HUES64 (cell line): ENCODE measurements around the gene STK38L.
"Not testable (repeated sequence)": the region's sequence is repeated elsewhere in the genome, so short reads cannot be mapped to it uniquely, and the experiment has no call there.

Experiments
- H3K27ac ChIP-seq: 2 replicates; pipeline ENCODE4 v1.7.0; 2013; ENCODE audit warnings: low read depth, low read length, inconsistent platforms
- H3K27me3 ChIP-seq: 2 replicates; pipeline ENCODE4 v1.6.1; 2013; ENCODE audit warnings: mild to moderate bottlenecking, low read length; ENCODE audit not compliant: insufficient read depth
- H3K36me3 ChIP-seq: 2 replicates; pipeline ENCODE4 v1.6.1; 2013; ENCODE audit warnings: mild to moderate bottlenecking, low read length; ENCODE audit not compliant: insufficient read depth
- H3K4me1 ChIP-seq: 2 replicates; pipeline ENCODE4 v1.6.1; 2013; ENCODE audit warnings: mild to moderate bottlenecking, low read length, moderate library complexity; ENCODE audit not compliant: insufficient read depth
- H3K4me3 ChIP-seq: 2 replicates; pipeline ENCODE4 v1.5.1; 2013; ENCODE audit warnings: mild to moderate bottlenecking, low read length, moderate library complexity
- H3K9ac ChIP-seq: 2 replicates; pipeline ENCODE4 v1.6.1; 2013; ENCODE audit warnings: mild to moderate bottlenecking, low read depth, low read length
- H3K9me3 ChIP-seq: 2 replicates; pipeline ENCODE4 v1.6.1; 2013; ENCODE audit warnings: low read depth, low read length; ENCODE audit not compliant: insufficient read depth
- whole genome bisulfite sequencing: fragments of 150-250, 120-280 bp; methylation state at CpG from one replicate; pipeline ENCODE4 v1.1.7; 2013; ENCODE audit warnings: missing lambda C conversion rate; 5-methylcytosine and 5-hydroxymethylcytosine counted together

Gene STK38L

DNA sequence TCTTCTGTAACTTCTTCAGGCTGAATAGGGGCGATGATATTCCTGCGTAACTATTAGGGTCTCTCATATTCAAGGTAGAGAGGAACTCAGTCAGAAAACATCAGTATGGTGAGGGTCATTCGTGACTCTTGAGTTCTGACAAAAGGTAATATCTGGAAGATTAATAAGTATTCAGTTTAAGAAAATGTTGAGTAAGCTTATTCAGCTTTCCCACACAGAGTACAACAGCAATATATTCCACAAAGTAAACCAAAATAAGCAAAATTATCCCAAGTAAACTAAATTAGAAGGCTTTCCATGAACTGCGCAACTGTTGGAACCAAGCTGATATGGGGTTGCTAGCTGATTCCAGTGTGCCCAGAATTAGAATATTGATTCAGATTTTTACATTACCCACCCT is 12.7 kb upstream of the STK38L start:
- not testable (repeated sequence) for H3K4me3 ChIP-seq, H3K36me3 ChIP-seq, H3K4me1 ChIP-seq, H3K27me3 ChIP-seq, H3K9me3 ChIP-seq, H3K27ac ChIP-seq, H3K9ac ChIP-seq
- 87% methylated on average over 4 of the region's 4 CpGs for WGBS

DNA sequence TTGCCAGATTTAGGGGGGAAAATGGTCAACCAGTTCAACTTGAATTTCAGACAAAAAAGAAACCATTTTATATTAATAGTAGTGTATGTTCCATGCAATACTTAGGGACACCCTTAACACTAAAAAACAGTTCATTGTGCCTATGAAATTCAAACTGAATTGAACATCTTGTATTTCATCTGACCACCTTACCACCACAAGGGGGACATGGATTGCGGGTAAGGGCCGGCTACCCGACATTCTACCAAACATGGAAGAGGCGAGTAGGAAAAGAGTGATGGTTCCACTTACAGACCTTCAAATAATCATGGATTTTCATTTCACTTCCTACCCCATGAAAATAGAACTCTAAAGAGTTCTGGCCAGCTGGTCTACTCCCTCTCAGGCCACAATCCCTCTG is 10.3 kb upstream of the STK38L start:
- Histone ChIP-seq H3K4me3 (no peak overlapping the region), H3K9me3 (no peaks in the 10 kb centered on the region), H3K36me3 (no peaks in the 10 kb centered on the region), H3K27me3 (no peaks in the 10 kb centered on the region), H3K9ac (no peak overlapping the region), H3K27ac (no peak overlapping the region), H3K4me1 (no peaks in the 10 kb centered on the region)
- 72% methylated on average over 4 of the region's 4 CpGs for WGBS

DNA sequence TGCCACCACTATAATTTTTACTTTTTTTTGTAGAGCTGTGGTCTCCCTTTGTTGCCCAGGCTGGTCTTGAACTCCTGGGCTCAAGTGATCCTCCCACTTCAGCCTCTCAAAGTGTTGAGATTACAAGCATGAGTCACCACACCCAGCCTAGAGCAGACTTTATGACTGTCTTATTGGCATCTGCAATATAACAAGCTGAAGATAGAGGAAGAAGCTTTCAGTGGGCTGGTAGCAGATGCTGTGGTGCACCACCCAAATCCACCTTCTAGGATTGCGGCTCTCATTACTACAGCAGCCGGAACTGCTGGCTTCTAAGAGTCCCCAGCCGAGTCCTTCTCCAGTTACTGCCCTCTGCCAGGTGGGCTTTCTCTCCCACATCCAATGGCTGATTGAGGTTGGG is 7.6 kb upstream of the STK38L start:
- Histone ChIP-seq H3K27me3 (no peaks in the 10 kb centered on the region), H3K4me3 (no peak overlapping the region), H3K4me1 (no peaks in the 10 kb centered on the region), H3K9ac (no peak overlapping the region), H3K36me3 (no peaks in the 10 kb centered on the region), H3K27ac (no peak overlapping the region), H3K9me3 (no peaks in the 10 kb centered on the region)
- 95% methylated on average over 3 of the region's 3 CpGs for WGBS

DNA sequence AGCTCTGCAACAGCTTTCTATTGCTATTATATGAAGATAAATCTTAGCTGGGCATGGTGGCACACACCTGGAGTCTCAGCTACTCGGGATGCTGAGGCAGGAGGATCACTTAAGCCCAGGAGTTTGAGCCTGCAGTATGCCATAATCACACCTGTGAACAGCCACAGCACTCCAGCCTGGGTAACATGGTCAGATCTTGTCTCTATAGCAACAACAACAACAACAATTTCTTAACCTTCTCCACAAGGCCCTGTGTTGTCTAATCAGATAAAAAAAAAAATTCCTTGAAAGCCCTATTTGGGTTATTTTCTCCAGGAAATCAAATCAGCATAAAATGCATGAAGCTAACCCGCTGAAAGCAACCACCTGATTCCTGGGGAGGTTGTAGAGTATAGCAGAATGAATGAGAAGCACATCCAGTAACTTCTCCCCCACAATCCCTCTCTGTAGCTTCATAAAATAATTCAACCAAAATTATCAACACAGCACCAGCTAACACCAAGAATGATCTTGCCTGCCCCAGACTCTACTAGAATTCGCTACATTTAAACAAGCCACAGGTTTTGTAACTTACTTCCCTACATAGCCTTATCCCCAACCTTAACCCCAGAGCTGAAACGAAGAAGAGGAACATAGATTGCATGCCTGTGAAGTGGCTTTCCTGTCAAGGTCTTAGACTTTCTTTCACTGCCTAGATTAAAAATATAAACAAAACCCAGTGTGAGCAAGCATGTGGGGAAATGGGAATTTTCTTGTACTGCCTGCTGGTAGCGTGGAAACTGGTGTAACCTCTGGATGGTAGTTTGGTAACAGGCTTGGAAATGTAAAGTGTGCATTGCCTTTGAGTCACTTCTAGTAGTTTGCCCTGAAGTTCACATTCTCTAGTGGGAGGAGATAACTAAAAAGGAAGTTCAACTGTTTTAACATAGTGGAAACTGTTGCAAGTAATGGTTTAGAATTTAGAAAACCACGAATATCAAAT is 6.0 kb upstream of the STK38L start:
- no peak overlapping the region for H3K27ac ChIP-seq
- no peaks in the 10 kb centered on the region for H3K4me1 ChIP-seq
- H3K9me3 ChIP-seq = no peaks in the 10 kb centered on the region
- H3K9ac ChIP-seq = no peak overlapping the region
- 92% methylated on average over 5 of the region's 6 CpGs for whole genome bisulfite sequencing
- no peaks in the 10 kb centered on the region for H3K36me3 ChIP-seq
- H3K4me3 ChIP-seq = no peak overlapping the region
- no peaks in the 10 kb centered on the region for H3K27me3 ChIP-seq

DNA sequence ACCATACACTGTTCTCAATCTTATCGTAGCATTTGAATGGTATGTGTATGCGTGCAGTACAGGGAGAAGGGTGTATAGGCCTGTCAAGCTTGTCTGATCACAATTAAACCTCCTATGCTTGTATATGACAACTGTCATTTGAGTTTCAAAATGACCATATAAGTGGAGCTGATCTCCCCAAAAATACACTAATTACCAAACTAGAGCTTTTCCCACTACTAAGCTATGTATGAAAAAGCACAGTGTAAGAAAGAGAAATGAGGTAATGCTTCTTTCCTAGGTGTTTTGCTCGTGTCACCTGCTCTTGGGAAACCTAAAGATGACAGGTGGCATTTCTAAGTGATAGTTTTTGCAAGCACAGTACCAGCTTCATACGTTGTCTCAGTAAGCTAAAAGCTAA is 1.1 kb upstream of the STK38L start:
- H3K9me3 ChIP-seq = no peaks in the 10 kb centered on the region
- no peak overlapping the region for H3K27ac ChIP-seq
- no peak overlapping the region for H3K4me3 ChIP-seq
- no peaks in the 10 kb centered on the region for H3K27me3 ChIP-seq
- no peaks in the 10 kb centered on the region for H3K36me3 ChIP-seq
- 86% methylated on average over 4 of the region's 4 CpGs for WGBS
- peaks cover 13% of the 10 kb centered on the region for H3K4me1 ChIP-seq
- H3K9ac ChIP-seq = no peak overlapping the region

DNA sequence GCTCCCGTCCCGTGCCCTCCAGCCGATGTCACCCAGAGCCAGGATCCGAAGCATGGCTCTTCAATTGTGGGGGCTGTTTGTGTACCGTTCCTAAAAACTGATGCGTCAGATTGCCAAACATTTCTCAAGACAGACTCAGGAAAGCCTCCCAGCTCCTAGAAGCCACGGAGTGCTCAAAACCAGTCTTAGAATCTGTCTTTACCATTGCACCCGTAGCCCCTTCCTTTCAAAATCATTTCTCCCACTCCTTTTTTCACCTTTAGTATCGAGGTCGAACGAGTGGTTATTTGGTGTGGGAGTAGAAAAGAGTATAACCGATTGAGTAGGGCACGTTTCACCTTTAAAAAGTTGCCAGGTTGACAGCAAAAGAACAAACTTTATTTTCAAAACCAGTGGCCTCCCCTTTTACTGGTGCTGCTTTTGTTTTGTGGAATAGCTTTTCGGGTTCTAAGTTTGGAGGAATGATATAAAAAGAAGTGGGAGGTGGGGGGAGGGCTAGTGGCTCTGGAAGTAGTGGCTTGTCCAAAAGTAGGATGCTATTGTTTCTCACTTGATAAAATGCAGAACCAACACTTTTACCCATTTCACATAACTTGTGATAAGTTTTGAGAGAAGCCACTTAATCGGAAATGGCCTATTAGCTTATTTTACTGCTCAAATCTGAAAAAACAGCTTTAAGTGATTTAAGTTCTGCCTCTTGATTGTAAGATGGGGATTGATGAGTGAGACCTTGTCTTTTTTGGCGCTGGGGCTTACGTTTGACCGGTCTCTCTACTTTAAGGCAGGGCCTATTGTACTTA is 803 bp downstream of the STK38L start:
- H3K4me3 ChIP-seq = peak overlapping the region; percentile 90

DNA sequence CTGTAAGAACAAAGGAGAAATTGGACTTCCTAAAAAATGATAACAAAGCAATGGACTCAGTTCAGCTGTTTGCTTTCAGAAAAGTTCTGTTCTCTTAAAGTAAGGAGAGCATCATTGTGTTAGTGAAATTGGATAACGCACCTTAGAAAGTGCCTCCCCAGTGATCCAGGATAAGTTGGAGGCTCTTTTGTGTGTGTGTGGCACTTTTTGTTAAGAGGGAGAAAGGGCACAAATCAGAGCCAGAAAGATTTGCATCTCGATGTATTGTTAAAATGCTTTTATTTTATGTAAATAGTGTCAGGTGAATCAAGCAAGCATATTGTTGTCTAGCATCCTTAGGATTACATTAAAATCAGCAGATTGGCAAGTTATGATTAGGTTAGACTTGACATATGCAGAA is 2.1 kb downstream of the STK38L start:
- H3K4me1 ChIP-seq = peaks cover 13% of the 10 kb centered on the region
- peak overlapping the region; percentile 90 for H3K4me3 ChIP-seq
- H3K27ac ChIP-seq = no peak overlapping the region
- no peaks in the 10 kb centered on the region for H3K27me3 ChIP-seq
- H3K9ac ChIP-seq = no peak overlapping the region
- WGBS = 90% methylated on average over 2 of the region's 2 CpGs
- H3K9me3 ChIP-seq = no peaks in the 10 kb centered on the region
- H3K36me3 ChIP-seq = no peaks in the 10 kb centered on the region

More for the DNA sequence above, 803 bp downstream of the STK38L start:
- Histone ChIP-seq H3K27ac (peak overlapping the region; percentile 61; the same call in 1 of the 2 replicates), H3K36me3 (no peaks in the 10 kb centered on the region), H3K4me1 (peaks cover 13% of the 10 kb centered on the region), H3K27me3 (no peaks in the 10 kb centered on the region), H3K9me3 (no peaks in the 10 kb centered on the region), H3K9ac (peak overlapping the region; percentile 91)
- WGBS = 14% methylated on average over 15 of the region's 18 CpGs

DNA sequence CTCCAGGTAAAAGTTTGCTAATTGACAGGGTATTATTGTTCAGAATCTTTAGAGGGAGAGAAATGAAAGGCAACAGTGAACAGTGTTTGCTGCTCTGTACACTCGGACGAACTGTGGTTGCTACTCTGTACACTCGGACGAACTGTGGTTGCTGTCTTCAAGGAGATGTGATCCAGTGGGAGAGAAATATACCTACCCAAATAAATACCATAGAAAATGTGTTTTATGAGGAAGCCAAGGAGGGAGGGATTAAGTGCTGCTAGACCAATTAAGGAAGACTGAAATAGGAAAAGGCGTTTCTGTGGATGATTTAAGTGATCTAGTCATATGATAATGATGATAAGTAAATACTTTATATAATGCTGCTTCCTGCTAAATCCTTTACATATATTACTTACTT is 2.7 kb downstream of the STK38L start:
- H3K36me3 ChIP-seq = no peaks in the 10 kb centered on the region
- H3K9me3 ChIP-seq = no peaks in the 10 kb centered on the region
- no peak overlapping the region for H3K27ac ChIP-seq
- no peak overlapping the region for H3K9ac ChIP-seq
- H3K27me3 ChIP-seq = no peaks in the 10 kb centered on the region
- no peak overlapping the region for H3K4me3 ChIP-seq
- 93% methylated on average over 4 of the region's 5 CpGs for WGBS
- peaks cover 13% of the 10 kb centered on the region for H3K4me1 ChIP-seq

DNA sequence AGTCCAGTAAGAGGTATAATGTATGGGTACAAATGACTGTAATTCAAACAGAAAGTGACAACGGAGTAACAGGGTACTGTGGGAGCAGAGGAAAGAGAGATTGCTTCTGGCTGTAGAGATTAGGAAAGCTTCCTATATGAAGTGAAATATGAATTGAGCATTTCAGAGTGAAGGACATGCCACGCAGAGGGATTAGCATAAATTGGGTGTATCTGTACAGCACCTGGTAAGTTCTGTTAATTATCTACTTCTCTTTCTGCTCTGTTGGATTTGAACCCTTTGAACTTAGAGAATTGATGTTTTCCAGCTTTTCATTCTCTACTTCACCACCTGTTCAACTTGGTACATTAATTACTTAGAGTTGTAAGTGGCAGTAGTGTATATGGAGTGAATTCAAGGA is 8.8 kb downstream of the STK38L start:
- H3K9ac ChIP-seq = no peak overlapping the region
- H3K36me3 ChIP-seq = no peaks in the 10 kb centered on the region
- H3K27ac ChIP-seq = no peak overlapping the region
- H3K9me3 ChIP-seq = no peaks in the 10 kb centered on the region
- WGBS = 87% methylated on average over 2 of the region's 2 CpGs
- no peaks in the 10 kb centered on the region for H3K27me3 ChIP-seq
- no peaks in the 10 kb centered on the region for H3K4me1 ChIP-seq
- H3K4me3 ChIP-seq = no peak overlapping the region

DNA sequence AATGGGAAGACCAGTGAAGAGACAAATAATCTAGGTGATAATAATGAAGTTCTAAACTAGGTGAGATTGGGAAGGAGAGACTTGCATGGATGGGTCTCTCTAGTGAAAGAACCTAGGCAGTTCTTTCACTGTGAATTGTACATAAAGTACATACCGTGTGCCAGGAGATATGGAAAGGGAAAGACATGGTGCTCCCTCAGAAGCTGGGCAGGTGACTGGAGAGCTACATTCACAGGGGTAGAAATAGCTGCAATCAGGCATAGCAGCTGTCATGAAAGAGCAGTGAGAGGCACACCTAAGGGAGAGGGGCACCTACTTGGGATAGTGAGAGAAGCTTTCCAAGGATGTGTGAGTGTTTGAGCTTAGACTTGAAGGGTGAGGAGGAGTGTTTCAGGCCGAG is 9.3 kb downstream of the STK38L start:
- no peaks in the 10 kb centered on the region for H3K4me1 ChIP-seq
- 88% methylated on average over 2 of the region's 2 CpGs for whole genome bisulfite sequencing
- H3K27ac ChIP-seq = no peak overlapping the region

DNA sequence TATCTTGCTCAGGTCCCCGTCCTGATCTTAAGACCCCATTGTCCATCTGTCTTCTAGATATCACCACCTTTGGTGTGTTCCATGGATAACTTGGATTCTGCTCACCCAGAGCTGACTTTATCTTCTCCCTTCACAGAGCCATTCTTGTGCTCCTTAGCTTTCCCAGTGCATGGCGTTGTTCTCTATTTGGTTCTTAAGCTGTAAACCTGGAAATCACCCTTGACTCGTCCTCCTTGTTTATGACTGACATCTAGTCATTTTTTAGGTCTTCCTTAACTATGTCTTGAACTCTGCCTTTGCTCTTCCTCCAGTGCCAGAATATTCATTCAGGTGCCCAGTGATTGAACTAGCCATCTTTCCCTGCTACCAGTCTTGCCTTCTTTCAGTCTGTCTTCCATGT is 11.7 kb downstream of the STK38L start:
- Histone ChIP-seq H3K27me3 (no peaks in the 10 kb centered on the region), H3K36me3 (no peaks in the 10 kb centered on the region), H3K9me3 (no peaks in the 10 kb centered on the region), H3K9ac (no peak overlapping the region), H3K4me1 (peaks cover 7% of the 10 kb centered on the region; the same call in 1 of the 2 replicates), H3K4me3 (no peak overlapping the region), H3K27ac (no peak overlapping the region)
- 77% methylated on average over 3 of the region's 3 CpGs for WGBS

More for the DNA sequence above, 9.3 kb downstream of the STK38L start:
- H3K4me3 ChIP-seq = no peak overlapping the region
- H3K36me3 ChIP-seq = no peaks in the 10 kb centered on the region
- no peaks in the 10 kb centered on the region for H3K9me3 ChIP-seq
- no peaks in the 10 kb centered on the region for H3K27me3 ChIP-seq
- H3K9ac ChIP-seq = no peak overlapping the region
